DMS53 treated with DMSO at 0.1 percent for 48 hours (cell line): ENCODE results near the gene CEP128.

Experiments used
- DNase-seq: peaks from one replicate; lab custom pipeline; 2025; ENCODE audit not compliant: unreplicated experiment; lab: John Stamatoyannopoulos, UW

The CEP128 gene

GRCh38 chr14:80692903-80693302 lies 248.6 kb downstream of the CEP128 start:
- no peak for DNase-seq

GRCh38 chr14:80681651-80682050 lies 259.9 kb downstream of the CEP128 start:
- DNase-seq = no peak

GRCh38 chr14:80679273-80679672 lies 262.3 kb downstream of the CEP128 start:
- no peak for DNase-seq

GRCh38 chr14:80678436-80678835 lies 263.1 kb downstream of the CEP128 start:
- no peak for DNase-seq

GRCh38 chr14:80669426-80669825 lies 272.1 kb downstream of the CEP128 start:
- no peak for DNase-seq

GRCh38 chr14:80664576-80664975 lies 277.0 kb downstream of the CEP128 start:
- no peak for DNase-seq

- DNase-seq = no peak
Measured at GRCh38 chr14:80663541-80663940, 278.0 kb downstream of the CEP128 start.

GRCh38 chr14:80659783-80660182 lies 281.8 kb downstream of the CEP128 start:
- DNase-seq = no peak

GRCh38 chr14:80658733-80659132 lies 282.8 kb downstream of the CEP128 start:
- no peak for DNase-seq

- DNase-seq = no peak
Measured at GRCh38 chr14:80658155-80658554, 283.4 kb downstream of the CEP128 start.

GRCh38 chr14:80653956-80654355 lies 287.6 kb downstream of the CEP128 start:
- DNase-seq = no peak

GRCh38 chr14:80645667-80646413 lies 295.7 kb downstream of the CEP128 start:
- DNase-seq = no peak

- DNase-seq = no peak
Measured at GRCh38 chr14:80644826-80645225, 296.7 kb downstream of the CEP128 start.

- no peak for DNase-seq
Measured at GRCh38 chr14:80638620-80639515, 302.7 kb downstream of the CEP128 start.

- no peak for DNase-seq
Measured at GRCh38 chr14:80637756-80638619, 303.6 kb downstream of the CEP128 start.

- DNase-seq = no peak
Measured at GRCh38 chr14:80636071-80636470, 305.5 kb downstream of the CEP128 start.

GRCh38 chr14:80634106-80634758 lies 307.3 kb downstream of the CEP128 start:
- no peak for DNase-seq

- DNase-seq = no peak
Measured at GRCh38 chr14:80629606-80630005, 311.9 kb downstream of the CEP128 start.

- no peak for DNase-seq
Measured at GRCh38 chr14:80628547-80628946, 313.0 kb downstream of the CEP128 start.

- DNase-seq = no peak
Measured at GRCh38 chr14:80627745-80628144, 313.8 kb downstream of the CEP128 start.

GRCh38 chr14:80624581-80624980 lies 317.0 kb downstream of the CEP128 start:
- DNase-seq = no peak
